Measurements from ENCODE around the gene AK4.

GRCh38 chr1:65114322-65114721, 33.7 kb upstream of the AK4 start:
- TF ChIP-seq ESRRA (CRISPR knock-in tag; IDR thresholded peaks at IDR 0.05; ENCODE audit: borderline replicate concordance) (no peak), USF2 (CRISPR knock-in tag; IDR thresholded peaks at IDR 0.05) (no peak), CTCF (IDR thresholded peaks at IDR 0.05) (no peak), EMX1 (CRISPR knock-in tag; IDR thresholded peaks at IDR 0.05) (no peak), ATF1 (CRISPR knock-in tag; IDR thresholded peaks at IDR 0.05) (no peak), SP1 (CRISPR knock-in tag; conservative IDR thresholded peaks at IDR 0.05) (no peak), CREB1 (CRISPR knock-in tag; IDR thresholded peaks at IDR 0.05) (no peak), ZNF671 (CRISPR knock-in tag; IDR thresholded peaks at IDR 0.05) (no peak), NR2C2 (CRISPR knock-in tag; IDR thresholded peaks at IDR 0.05) (no peak), STAT6 (CRISPR knock-in tag; conservative IDR thresholded peaks at IDR 0.05; ENCODE audit: low read depth) (no peak), KAT7 (CRISPR knock-in tag; IDR thresholded peaks at IDR 0.05; ENCODE audit: borderline replicate concordance) (no peak)
- TF ChIP-seq, protein P1, sequence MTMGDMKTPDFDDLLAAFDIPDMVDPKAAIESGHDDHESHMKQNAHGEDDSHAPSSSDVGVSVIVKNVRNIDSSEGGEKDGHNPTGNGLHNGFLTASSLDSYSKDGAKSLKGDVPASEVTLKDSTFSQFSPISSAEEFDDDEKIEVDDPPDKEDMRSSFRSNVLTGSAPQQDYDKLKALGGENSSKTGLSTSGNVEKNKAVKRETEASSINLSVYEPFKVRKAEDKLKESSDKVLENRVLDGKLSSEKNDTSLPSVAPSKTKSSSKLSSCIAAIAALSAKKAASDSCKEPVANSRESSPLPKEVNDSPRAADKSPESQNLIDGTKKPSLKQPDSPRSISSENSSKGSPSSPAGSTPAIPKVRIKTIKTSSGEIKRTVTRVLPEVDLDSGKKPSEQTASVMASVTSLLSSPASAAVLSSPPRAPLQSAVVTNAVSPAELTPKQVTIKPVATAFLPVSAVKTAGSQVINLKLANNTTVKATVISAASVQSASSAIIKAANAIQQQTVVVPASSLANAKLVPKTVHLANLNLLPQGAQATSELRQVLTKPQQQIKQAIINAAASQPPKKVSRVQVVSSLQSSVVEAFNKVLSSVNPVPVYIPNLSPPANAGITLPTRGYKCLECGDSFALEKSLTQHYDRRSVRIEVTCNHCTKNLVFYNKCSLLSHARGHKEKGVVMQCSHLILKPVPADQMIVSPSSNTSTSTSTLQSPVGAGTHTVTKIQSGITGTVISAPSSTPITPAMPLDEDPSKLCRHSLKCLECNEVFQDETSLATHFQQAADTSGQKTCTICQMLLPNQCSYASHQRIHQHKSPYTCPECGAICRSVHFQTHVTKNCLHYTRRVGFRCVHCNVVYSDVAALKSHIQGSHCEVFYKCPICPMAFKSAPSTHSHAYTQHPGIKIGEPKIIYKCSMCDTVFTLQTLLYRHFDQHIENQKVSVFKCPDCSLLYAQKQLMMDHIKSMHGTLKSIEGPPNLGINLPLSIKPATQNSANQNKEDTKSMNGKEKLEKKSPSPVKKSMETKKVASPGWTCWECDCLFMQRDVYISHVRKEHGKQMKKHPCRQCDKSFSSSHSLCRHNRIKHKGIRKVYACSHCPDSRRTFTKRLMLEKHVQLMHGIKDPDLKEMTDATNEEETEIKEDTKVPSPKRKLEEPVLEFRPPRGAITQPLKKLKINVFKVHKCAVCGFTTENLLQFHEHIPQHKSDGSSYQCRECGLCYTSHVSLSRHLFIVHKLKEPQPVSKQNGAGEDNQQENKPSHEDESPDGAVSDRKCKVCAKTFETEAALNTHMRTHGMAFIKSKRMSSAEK (CRISPR knock-in tag; IDR thresholded peaks at IDR 0.05; ENCODE audit: borderline replicate concordance): no peak
- TF ChIP-seq, protein P2, sequence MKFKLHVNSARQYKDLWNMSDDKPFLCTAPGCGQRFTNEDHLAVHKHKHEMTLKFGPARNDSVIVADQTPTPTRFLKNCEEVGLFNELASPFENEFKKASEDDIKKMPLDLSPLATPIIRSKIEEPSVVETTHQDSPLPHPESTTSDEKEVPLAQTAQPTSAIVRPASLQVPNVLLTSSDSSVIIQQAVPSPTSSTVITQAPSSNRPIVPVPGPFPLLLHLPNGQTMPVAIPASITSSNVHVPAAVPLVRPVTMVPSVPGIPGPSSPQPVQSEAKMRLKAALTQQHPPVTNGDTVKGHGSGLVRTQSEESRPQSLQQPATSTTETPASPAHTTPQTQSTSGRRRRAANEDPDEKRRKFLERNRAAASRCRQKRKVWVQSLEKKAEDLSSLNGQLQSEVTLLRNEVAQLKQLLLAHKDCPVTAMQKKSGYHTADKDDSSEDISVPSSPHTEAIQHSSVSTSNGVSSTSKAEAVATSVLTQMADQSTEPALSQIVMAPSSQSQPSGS (CRISPR knock-in tag; IDR thresholded peaks at IDR 0.05; ENCODE audit: borderline replicate concordance, low read depth): no peak
